Neural cell (in vitro differentiated cells): ENCODE data around the gene RHOBTB1. TPM values are rescaled to one million over a fixed set of nuclear protein-coding genes. Genes with fewer than 3 reads are reported as not detected.

ENCODE experiments used
- H2AFZ ChIP-seq: fragments of 200-600, 300-800 bp; sonication (generic), shearing (Covaris generic); 2 replicates; pipeline ENCODE4 v1.6.0; 2014; ENCODE audit warnings: low read depth, mild to moderate bottlenecking, antibody characterized with exemption, low read length, moderate library complexity
- H3F3A ChIP-seq: fragments of 200-600 bp; shearing (Covaris generic); 2 replicates; pipeline ENCODE4 v1.6.1; 2016; ENCODE audit warnings: mild to moderate bottlenecking, moderate library complexity, mixed read lengths, antibody characterized with exemption, low read length; ENCODE audit not compliant: insufficient read depth, poor library complexity, severe bottlenecking
- H3K27ac ChIP-seq: fragments of 200-600, 300-800 bp; sonication (generic), shearing (Covaris generic); 2 replicates; pipeline ENCODE4 v1.5.1; 2014; ENCODE audit warnings: mild to moderate bottlenecking, low read length, moderate library complexity
- H3K27me3 ChIP-seq: fragments of 300-800, 200-600 bp; sonication (generic), shearing (Covaris generic); 2 replicates; pipeline ENCODE4 v1.6.0; 2014; ENCODE audit warnings: mild to moderate bottlenecking, low read depth, low read length, moderate library complexity; ENCODE audit not compliant: insufficient read depth
- H3K36me3 ChIP-seq: fragments of 300-800, 200-600 bp; sonication (generic), shearing (Covaris generic); 2 replicates; pipeline ENCODE4 v1.5.1; 2014; ENCODE audit warnings: mild to moderate bottlenecking, antibody characterized with exemption, low read length, moderate library complexity; ENCODE audit not compliant: insufficient read depth
- H3K4me2 ChIP-seq: fragments of 300-800, 200-600 bp; sonication (generic), shearing (Covaris generic); 2 replicates; pipeline ENCODE4 v1.6.0; 2014; ENCODE audit warnings: mild to moderate bottlenecking, low read length
- H3K4me3 ChIP-seq: fragments of 300-800, 200-600 bp; sonication (generic), shearing (Covaris generic); 2 replicates; pipeline ENCODE4 v1.5.1; 2014; ENCODE audit warnings: mild to moderate bottlenecking, low read length, moderate library complexity
- H3K79me2 ChIP-seq: fragments of 200-600 bp; shearing (Covaris generic); replicated peaks from 2 replicates; pipeline ENCODE4 v1.6.0; 2014; ENCODE audit warnings: mild to moderate bottlenecking, low read length, moderate library complexity; ENCODE audit not compliant: insufficient read depth
- H3K9ac ChIP-seq: fragments of 300-800, 200-600 bp; sonication (generic), shearing (Covaris generic); 2 replicates; pipeline ENCODE4 v1.6.1; 2016; ENCODE audit warnings: mild to moderate bottlenecking, low read length, mixed read lengths
- H3K9me2 ChIP-seq: fragments of 200-600 bp; shearing (Covaris generic); 2 replicates; pipeline ENCODE4 v1.6.1; 2016; ENCODE audit warnings: mild to moderate bottlenecking, low read length, mixed read lengths; ENCODE audit not compliant: insufficient read depth
- H3K9me3 ChIP-seq: fragments of 200-600, 300-800 bp; sonication (generic), shearing (Covaris generic); 2 replicates; pipeline ENCODE4 v1.6.1; 2016; ENCODE audit warnings: mild to moderate bottlenecking, mixed run types, low read length, moderate library complexity, mixed read lengths
- H4K20me1 ChIP-seq: fragments of 200-600 bp; shearing (Covaris generic); 2 replicates; pipeline ENCODE4 v1.6.1; 2016; ENCODE audit warnings: mild to moderate bottlenecking, mixed run types; ENCODE audit not compliant: insufficient read depth
- CTCF ChIP-seq: fragments of 450-650 bp; IDR thresholded peaks from 2 replicates; pipeline ENCODE4 v1.5.1; 2014; ENCODE audit warnings: antibody characterized with exemption, mild to moderate bottlenecking, moderate library complexity; ENCODE audit not compliant: poor library complexity, severe bottlenecking
- EP300 ChIP-seq: fragments of 450-650 bp; conservative IDR thresholded peaks from 2 replicates; pipeline ENCODE4 v1.6.1; 2014; ENCODE audit warnings: antibody characterized with exemption, mild to moderate bottlenecking, moderate library complexity; ENCODE audit not compliant: poor library complexity, severe bottlenecking
- EZH2 ChIP-seq: fragments of 200-600, 300-800 bp; shearing (Covaris generic), sonication (generic); IDR thresholded peaks from 2 replicates; pipeline ENCODE4 v1.6.1; 2014; ENCODE audit warnings: antibody characterized with exemption, low read length, borderline replicate concordance, mild to moderate bottlenecking; ENCODE audit not compliant: insufficient read depth, poor library complexity, severe bottlenecking
- MXI1 ChIP-seq: fragments of 450-650 bp; conservative IDR thresholded peaks from 2 replicates; pipeline ENCODE4 v1.6.1; 2014; ENCODE audit warnings: antibody characterized with exemption, mild to moderate bottlenecking; ENCODE audit not compliant: poor library complexity, severe bottlenecking
- POLR2AphosphoS5 ChIP-seq: IDR thresholded peaks from 2 replicates; pipeline ENCODE4 v1.6.1; 2012
- RAD21 ChIP-seq: fragments of 450-650 bp; conservative IDR thresholded peaks from 2 replicates; pipeline ENCODE4 v1.6.1; 2014; ENCODE audit warnings: antibody characterized with exemption, mild to moderate bottlenecking, moderate library complexity
- SMC3 ChIP-seq: fragments of 450-650 bp; conservative IDR thresholded peaks from 2 replicates; pipeline ENCODE4 v1.6.1; 2014; ENCODE audit warnings: antibody characterized with exemption, mild to moderate bottlenecking, moderate library complexity; ENCODE audit not compliant: poor library complexity
- TAF1 ChIP-seq: IDR thresholded peaks from 2 replicates; pipeline ENCODE4 v1.6.1; 2012; ENCODE audit warnings: low read depth
- polyA minus RNA-seq: library from RNA; depleted of rRNA, polyadenylated mRNA; stranded (reverse); fragments of >200 nt; gene quantifications from 2 replicates; pipeline ENCODE4 v1.2.3, GENCODE V29; 2014
- polyA plus RNA-seq: library from polyadenylated mRNA; depleted of rRNA; stranded (reverse); fragments of >200 nt; gene quantifications from 2 replicates; pipeline ENCODE4 v1.2.3, GENCODE V29; 2014
- TF ChIP-seq, protein P1 (sequence below): IDR thresholded peaks from 2 replicates; pipeline ENCODE4 v1.6.1; 2012; ENCODE audit warnings: borderline replicate concordance

Gene RHOBTB1
- polyA plus RNA-seq (8.0 and 10.5 TPM in 2 replicates), polyA minus RNA-seq (10.7 and 12.2 TPM in 2 replicates)

DNA sequence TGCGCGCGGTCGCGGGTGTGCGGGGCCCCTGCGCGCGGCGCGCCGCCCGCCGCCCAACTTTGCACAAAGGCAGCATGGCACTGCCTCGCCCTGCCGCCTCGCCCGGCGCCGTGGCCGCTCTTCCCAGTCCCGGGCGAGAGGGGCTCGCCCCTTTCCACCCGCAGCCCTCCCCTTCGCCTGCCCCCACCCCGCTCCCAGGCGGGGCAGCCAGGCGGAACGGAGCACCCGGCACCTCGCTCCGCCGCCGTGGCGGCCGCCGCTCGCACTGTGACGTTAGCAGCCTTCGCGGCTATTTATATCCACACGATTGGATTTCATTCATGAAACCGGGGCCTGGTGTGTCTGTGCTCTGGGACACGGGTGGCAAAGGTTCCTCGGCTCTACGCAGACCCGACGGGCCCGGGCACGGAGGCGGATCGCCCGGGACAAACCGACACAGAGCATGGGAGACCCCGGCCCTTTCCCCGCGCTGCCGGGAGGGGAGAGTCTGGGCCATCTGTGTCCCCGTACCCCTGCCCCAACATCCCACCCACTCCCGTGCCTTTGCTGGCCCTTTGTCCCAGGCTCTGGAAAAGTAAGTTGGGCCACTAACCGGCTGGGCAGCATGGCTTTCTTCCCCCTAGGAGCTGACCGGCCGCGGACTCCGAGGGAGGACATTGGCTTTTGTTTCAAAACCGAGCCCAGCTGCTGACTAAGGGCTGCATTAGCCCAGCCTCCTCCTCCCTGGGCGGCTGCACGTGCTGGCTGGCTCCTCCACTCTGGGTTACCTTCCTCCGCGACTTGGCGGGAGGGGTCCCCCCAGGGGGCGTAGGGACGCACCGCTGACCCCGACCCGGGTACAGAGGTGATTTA lies at the start of gene RHOBTB1:
RHOBTB1 (minus strand) TSS at position 128 of the 852 bp plus-strand sequence. CDS start 32,643 bp downstream, outside the sequence.
- TF ChIP-seq MXI1 (no peak), RAD21 (no peak), POLR2AphosphoS5 (peak; percentile 65), SMC3 (no peak)
- TF ChIP-seq, protein P1, sequence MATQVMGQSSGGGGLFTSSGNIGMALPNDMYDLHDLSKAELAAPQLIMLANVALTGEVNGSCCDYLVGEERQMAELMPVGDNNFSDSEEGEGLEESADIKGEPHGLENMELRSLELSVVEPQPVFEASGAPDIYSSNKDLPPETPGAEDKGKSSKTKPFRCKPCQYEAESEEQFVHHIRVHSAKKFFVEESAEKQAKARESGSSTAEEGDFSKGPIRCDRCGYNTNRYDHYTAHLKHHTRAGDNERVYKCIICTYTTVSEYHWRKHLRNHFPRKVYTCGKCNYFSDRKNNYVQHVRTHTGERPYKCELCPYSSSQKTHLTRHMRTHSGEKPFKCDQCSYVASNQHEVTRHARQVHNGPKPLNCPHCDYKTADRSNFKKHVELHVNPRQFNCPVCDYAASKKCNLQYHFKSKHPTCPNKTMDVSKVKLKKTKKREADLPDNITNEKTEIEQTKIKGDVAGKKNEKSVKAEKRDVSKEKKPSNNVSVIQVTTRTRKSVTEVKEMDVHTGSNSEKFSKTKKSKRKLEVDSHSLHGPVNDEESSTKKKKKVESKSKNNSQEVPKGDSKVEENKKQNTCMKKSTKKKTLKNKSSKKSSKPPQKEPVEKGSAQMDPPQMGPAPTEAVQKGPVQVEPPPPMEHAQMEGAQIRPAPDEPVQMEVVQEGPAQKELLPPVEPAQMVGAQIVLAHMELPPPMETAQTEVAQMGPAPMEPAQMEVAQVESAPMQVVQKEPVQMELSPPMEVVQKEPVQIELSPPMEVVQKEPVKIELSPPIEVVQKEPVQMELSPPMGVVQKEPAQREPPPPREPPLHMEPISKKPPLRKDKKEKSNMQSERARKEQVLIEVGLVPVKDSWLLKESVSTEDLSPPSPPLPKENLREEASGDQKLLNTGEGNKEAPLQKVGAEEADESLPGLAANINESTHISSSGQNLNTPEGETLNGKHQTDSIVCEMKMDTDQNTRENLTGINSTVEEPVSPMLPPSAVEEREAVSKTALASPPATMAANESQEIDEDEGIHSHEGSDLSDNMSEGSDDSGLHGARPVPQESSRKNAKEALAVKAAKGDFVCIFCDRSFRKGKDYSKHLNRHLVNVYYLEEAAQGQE, result peak; percentile 39
- no peaks in the 10 kb centered on the region for H3K36me3 ChIP-seq
- no peaks in the 10 kb centered on the region for H3K9me2 ChIP-seq
- H4K20me1 ChIP-seq, result no peaks in the 10 kb centered on the region
- H3K27me3 ChIP-seq, result no peaks in the 10 kb centered on the region
- H3K9me3 ChIP-seq, result no peaks in the 10 kb centered on the region
- no peaks in the 10 kb centered on the region for H3F3A ChIP-seq
- peak within 1 kb of the TSS; percentile 83 for H3K4me3 ChIP-seq
- H3K9ac ChIP-seq, result peak within 1 kb of the TSS; percentile 74
- peak within 1 kb of the TSS; percentile 61 for H3K4me2 ChIP-seq
- H3K27ac ChIP-seq, result peak within 1 kb of the TSS; percentile 63
- peak within 1 kb of the TSS; percentile 76 for H2AFZ ChIP-seq
- peaks cover 3% of the 10 kb centered on the region for H3K79me2 ChIP-seq

DNA sequence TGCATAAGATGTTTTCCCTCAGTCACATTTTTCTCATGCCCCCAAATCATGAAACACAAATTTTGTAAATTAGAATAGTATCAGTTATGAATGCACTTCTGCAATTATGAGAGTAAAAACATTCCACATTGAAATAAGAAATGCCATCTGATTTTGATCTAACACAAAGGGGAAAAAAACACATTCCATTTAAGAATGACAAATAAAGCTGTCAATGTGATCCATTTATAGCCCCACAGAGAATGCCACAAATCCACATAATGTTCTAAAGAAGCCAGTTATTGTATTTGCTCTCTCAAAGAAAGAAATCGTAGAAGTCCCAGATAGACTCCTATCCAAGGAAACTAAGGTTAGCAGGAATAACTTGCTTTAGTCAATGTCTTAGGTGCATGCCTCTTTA lies 48.7 kb upstream of the RHOBTB1 start:
- no peak overlapping the region for H3K27ac ChIP-seq
- H3K79me2 ChIP-seq, result no peaks in the 10 kb centered on the region
- H2AFZ ChIP-seq, result no peak overlapping the region
- no peaks in the 10 kb centered on the region for H3F3A ChIP-seq
- no peak for TF ChIP-seq EP300
- TF ChIP-seq MXI1, result no peak
- TF ChIP-seq EZH2, result no peak
- no peak for TF ChIP-seq CTCF
- TF ChIP-seq POLR2AphosphoS5, result no peak
- TF ChIP-seq, protein P1, result no peak
- no peak for TF ChIP-seq SMC3
- TF ChIP-seq TAF1, result no peak
- TF ChIP-seq RAD21, result no peak
- H3K36me3 ChIP-seq, result no peaks in the 10 kb centered on the region
- H4K20me1 ChIP-seq, result no peaks in the 10 kb centered on the region
- H3K27me3 ChIP-seq, result no peaks in the 10 kb centered on the region
- no peak overlapping the region for H3K9ac ChIP-seq
- H3K4me2 ChIP-seq, result no peak overlapping the region
- H3K4me3 ChIP-seq, result no peak overlapping the region
- no peaks in the 10 kb centered on the region for H3K9me3 ChIP-seq
- H3K9me2 ChIP-seq, result no peaks in the 10 kb centered on the region
